Measurements from ENCODE around the gene OLFML2A.

DNA sequence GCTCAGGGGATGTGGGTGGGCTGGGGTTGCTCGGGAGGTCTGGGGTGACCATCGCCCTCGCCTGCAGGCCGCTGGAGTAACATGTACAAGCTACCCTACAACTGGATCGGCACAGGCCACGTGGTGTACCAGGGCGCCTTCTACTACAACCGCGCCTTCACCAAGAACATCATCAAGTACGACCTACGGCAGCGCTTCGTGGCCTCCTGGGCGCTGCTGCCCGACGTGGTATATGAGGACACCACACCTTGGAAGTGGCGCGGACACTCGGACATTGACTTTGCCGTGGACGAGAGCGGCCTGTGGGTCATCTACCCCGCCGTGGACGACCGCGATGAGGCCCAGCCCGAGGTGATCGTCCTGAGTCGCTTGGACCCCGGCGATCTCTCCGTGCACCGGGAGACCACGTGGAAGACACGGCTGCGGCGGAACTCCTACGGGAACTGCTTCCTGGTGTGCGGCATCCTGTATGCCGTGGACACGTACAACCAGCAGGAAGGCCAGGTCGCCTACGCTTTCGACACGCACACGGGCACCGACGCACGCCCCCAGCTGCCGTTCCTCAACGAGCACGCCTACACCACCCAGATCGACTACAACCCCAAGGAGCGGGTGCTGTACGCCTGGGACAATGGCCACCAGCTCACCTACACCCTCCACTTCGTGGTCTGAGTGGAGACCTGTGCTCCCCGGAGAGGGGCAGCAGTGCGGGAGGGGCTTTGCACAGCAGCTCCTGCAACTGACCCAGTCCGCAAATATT, 33.0 kb downstream of the OLFML2A start:
- TF ChIP-seq, protein P1, sequence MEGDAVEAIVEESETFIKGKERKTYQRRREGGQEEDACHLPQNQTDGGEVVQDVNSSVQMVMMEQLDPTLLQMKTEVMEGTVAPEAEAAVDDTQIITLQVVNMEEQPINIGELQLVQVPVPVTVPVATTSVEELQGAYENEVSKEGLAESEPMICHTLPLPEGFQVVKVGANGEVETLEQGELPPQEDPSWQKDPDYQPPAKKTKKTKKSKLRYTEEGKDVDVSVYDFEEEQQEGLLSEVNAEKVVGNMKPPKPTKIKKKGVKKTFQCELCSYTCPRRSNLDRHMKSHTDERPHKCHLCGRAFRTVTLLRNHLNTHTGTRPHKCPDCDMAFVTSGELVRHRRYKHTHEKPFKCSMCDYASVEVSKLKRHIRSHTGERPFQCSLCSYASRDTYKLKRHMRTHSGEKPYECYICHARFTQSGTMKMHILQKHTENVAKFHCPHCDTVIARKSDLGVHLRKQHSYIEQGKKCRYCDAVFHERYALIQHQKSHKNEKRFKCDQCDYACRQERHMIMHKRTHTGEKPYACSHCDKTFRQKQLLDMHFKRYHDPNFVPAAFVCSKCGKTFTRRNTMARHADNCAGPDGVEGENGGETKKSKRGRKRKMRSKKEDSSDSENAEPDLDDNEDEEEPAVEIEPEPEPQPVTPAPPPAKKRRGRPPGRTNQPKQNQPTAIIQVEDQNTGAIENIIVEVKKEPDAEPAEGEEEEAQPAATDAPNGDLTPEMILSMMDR (conservative IDR thresholded peaks at IDR 0.05 in 1 of 2, IDR thresholded peaks at IDR 0.05 in 1 of 2; ENCODE audit: low read depth in 1 of 2, low read length in 2 of 2) = no peak
- TF ChIP-seq EZH2 (IDR thresholded peaks at IDR 0.05; ENCODE audit: low read length, missing control alignments) = no peak

Data from fibroblast of lung (primary cell).